ENCODE results near the gene ANKS6. TPM values are rescaled to one million over a fixed set of nuclear protein-coding genes. Genes with fewer than 3 reads are reported as not detected.

ANKS6 gene
- total and polyA plus RNA-seq, 4 donors = 1.9 to 6.3 (median 2.9) TPM

GRCh38 chr9:98702835-98703380 is 93.4 kb downstream of the ANKS6 start:
- no peak overlapping the region for H3K27ac ChIP-seq (ENCODE audit: low read depth in 1 of 2, low read length in 2 of 2)
- 71% methylated on average over 2 of the region's 2 CpGs for WGBS
- H3K9me3 ChIP-seq (ENCODE audit: control insufficient read depth in 4 of 4, low read length in 3 of 4) = peaks cover 2 to 7% (median 5%) of the 10 kb centered on the region in 4 donors
- H3K4me1 ChIP-seq (ENCODE audit: control insufficient read depth in 4 of 4, insufficient read depth in 4 of 4, low read length in 3 of 4) = peaks cover 6 to 13% (median 12%) of the 10 kb centered on the region in 4 donors
- no peak for TF ChIP-seq REST (IDR thresholded peaks at IDR 0.05)
- TF ChIP-seq TAF1 (conservative IDR thresholded peaks at IDR 0.05) = no peak
- no peak for TF ChIP-seq RAD21 (IDR thresholded peaks at IDR 0.05)
- TF ChIP-seq FOXA1 (IDR thresholded peaks at IDR 0.05) = no peak
- TF ChIP-seq CTCF (IDR thresholded peaks at IDR 0.05; ENCODE audit: low read depth, low read length, missing input control) = no peak
- TF ChIP-seq JUND (IDR thresholded peaks at IDR 0.05) = no peak
- no peak for TF ChIP-seq NR2F2 (IDR thresholded peaks at IDR 0.05)
- no peak for TF ChIP-seq HNF4G (IDR thresholded peaks at IDR 0.05)
- no peak for TF ChIP-seq ZBTB33 (IDR thresholded peaks at IDR 0.05)
- TF ChIP-seq EGR1 (IDR thresholded peaks at IDR 0.05; ENCODE audit: low read depth in 2 of 2) = no peak
- no peak for TF ChIP-seq FOXA2 (IDR thresholded peaks at IDR 0.05)
- no peak for DNase-seq (ENCODE audit: low spot score)
- H3K27me3 ChIP-seq (ENCODE audit: control insufficient read depth in 4 of 4, insufficient read depth in 4 of 4, low read length in 3 of 4) = peaks cover 0 to 14% (median 5%) of the 10 kb centered on the region in 4 donors
- no peak overlapping the region for H3K9ac ChIP-seq (ENCODE audit: low read depth in 1 of 2, low read length in 2 of 2)
- no peaks in the 10 kb centered on the region for H3K36me3 ChIP-seq (ENCODE audit: control insufficient read depth in 4 of 4, insufficient read depth in 3 of 4, low read depth in 1 of 4, low read length in 3 of 4)
- H3K4me3 ChIP-seq (ENCODE audit: low read depth in 1 of 3, low read length in 3 of 3) = no peak overlapping the region

- Histone ChIP-seq H3K9ac (ENCODE audit: low read depth in 1 of 2, low read length in 2 of 2) (no peak overlapping the region), H3K9me3 (ENCODE audit: control insufficient read depth in 4 of 4, low read length in 3 of 4) (peaks cover 2 to 7% (median 5%) of the 10 kb centered on the region in 4 donors), H3K27me3 (ENCODE audit: control insufficient read depth in 4 of 4, insufficient read depth in 4 of 4, low read length in 3 of 4) (peaks cover 0 to 14% (median 5%) of the 10 kb centered on the region in 4 donors), H3K4me3 (ENCODE audit: low read depth in 1 of 3, low read length in 3 of 3) (no peak overlapping the region), H3K36me3 (ENCODE audit: control insufficient read depth in 4 of 4, insufficient read depth in 3 of 4, low read depth in 1 of 4, low read length in 3 of 4) (no peaks in the 10 kb centered on the region), H3K27ac (ENCODE audit: low read depth in 1 of 2, low read length in 2 of 2) (no peak overlapping the region), H3K4me1 (ENCODE audit: control insufficient read depth in 4 of 4, insufficient read depth in 4 of 4, low read length in 3 of 4) (peaks cover 2 to 7% (median 6%) of the 10 kb centered on the region in 4 donors)
- DNase-seq (ENCODE audit: low spot score) = no peak
- 90% methylated on average over 8 of the region's 8 CpGs for WGBS
- TF ChIP-seq HNF4G (IDR thresholded peaks at IDR 0.05) (no peak), RAD21 (IDR thresholded peaks at IDR 0.05) (no peak), ZBTB33 (IDR thresholded peaks at IDR 0.05) (no peak), SP1 (IDR thresholded peaks at IDR 0.05) (no peak), TAF1 (conservative IDR thresholded peaks at IDR 0.05) (no peak), HNF4A (conservative IDR thresholded peaks at IDR 0.05) (no peak), ATF3 (IDR thresholded peaks at IDR 0.05) (no peak), REST (IDR thresholded peaks at IDR 0.05) (no peak), FOXA2 (IDR thresholded peaks at IDR 0.05) (no peak), FOXA1 (IDR thresholded peaks at IDR 0.05) (no peak), MAX (IDR thresholded peaks at IDR 0.05) (no peak), JUND (IDR thresholded peaks at IDR 0.05) (no peak)
Measured at GRCh38 chr9:98702340-98702739, 94.0 kb downstream of the ANKS6 start.
